ENCODE measurements around the gene CADPS.

The CADPS gene

DNA sequence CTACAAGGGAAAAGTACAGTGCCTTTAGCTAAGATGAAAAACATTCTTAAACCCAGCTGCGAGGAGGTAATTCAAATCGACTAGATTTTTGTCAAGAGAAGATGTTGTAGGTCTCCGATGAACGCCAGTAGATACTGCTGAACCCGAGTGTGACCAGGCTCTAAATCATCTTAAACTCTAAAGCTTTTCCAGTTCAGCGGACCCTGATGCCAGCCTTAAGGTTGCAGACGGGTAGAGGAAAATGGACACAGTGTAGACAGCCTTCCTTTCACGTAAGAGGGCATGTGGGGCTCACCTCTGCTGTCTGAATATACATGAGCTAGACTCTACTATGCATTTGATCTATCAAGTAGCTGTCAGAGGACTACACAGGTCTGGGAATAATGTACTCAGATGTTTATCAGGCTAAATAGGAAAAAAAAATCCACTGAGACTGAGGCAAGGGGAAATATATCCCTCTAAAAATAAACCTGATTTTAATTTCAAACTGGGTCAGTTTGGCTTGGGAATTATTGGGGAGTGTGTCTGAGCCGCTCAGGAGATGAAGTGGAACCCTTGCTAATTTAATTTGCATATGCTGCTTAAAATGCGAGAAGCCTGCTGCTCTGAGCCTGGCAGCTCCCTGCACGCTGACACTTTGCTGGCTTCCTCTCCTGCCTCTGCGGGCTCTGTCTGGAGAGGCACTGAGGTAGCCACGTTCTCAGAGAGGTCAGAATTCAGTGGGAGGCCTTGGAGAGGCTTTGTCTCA lies 151.9 kb downstream of the CADPS start:
- Histone ChIP-seq H3K4me3 (ENCODE audit: low read depth, low read length, poor library complexity, severe bottlenecking) (peak overlapping the region; percentile 38), H3K9ac (ENCODE audit: low read length) (peak overlapping the region; percentile 56), H3K9me3 (ENCODE audit: low read length) (no peaks in the 10 kb centered on the region), H3K36me3 (ENCODE audit: insufficient read depth, low read length) (no peaks in the 10 kb centered on the region), H2AFZ (ENCODE audit: low read length) (no peak overlapping the region), H3K9me2 (ENCODE audit: low read depth, low read length) (no peaks in the 10 kb centered on the region), H4K20me1 (ENCODE audit: insufficient read depth, low read length) (no peaks in the 10 kb centered on the region), H3F3A (ENCODE audit: insufficient read depth, low read length) (no peaks in the 10 kb centered on the region), H3K79me2 (ENCODE audit: insufficient read depth, low read length) (no peaks in the 10 kb centered on the region), H3K27ac (ENCODE audit: low read depth, low read length, poor library complexity, severe bottlenecking) (peak overlapping the region; percentile 80), H3K27me3 (ENCODE audit: insufficient read depth, low read length) (no peaks in the 10 kb centered on the region), H3K4me2 (ENCODE audit: low read length) (peak overlapping the region; percentile 66), H3K4me1 (ENCODE audit: insufficient read depth, low read length, severe bottlenecking) (peaks cover 58% of the 10 kb centered on the region)
- TF ChIP-seq, protein P1, sequence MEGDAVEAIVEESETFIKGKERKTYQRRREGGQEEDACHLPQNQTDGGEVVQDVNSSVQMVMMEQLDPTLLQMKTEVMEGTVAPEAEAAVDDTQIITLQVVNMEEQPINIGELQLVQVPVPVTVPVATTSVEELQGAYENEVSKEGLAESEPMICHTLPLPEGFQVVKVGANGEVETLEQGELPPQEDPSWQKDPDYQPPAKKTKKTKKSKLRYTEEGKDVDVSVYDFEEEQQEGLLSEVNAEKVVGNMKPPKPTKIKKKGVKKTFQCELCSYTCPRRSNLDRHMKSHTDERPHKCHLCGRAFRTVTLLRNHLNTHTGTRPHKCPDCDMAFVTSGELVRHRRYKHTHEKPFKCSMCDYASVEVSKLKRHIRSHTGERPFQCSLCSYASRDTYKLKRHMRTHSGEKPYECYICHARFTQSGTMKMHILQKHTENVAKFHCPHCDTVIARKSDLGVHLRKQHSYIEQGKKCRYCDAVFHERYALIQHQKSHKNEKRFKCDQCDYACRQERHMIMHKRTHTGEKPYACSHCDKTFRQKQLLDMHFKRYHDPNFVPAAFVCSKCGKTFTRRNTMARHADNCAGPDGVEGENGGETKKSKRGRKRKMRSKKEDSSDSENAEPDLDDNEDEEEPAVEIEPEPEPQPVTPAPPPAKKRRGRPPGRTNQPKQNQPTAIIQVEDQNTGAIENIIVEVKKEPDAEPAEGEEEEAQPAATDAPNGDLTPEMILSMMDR (IDR thresholded peaks at IDR 0.05; ENCODE audit: low read length) = no peak
- no peak for TF ChIP-seq EZH2 (IDR thresholded peaks at IDR 0.05; ENCODE audit: borderline replicate concordance, low read length)

DNA sequence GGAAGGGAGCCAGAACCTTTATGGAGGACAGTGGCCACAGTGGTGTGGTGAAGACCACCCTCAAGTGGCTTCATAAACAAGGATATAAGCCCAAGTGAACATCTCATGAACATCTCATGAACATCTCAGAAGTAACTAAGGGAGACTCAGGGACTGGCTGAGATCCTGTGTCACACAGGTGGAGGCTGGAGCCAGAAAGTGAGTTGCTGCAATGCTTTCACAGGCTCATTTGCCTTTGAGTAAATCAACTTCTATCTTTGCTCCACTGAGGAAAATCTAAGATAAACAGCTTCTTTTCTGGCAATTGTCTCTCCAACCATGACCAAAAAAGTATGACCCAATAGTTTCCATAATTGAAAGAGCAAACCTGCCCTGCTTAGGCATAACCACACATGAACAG lies 152.9 kb downstream of the CADPS start:
- Histone ChIP-seq H3K9me3 (ENCODE audit: low read length) (no peaks in the 10 kb centered on the region), H3K79me2 (ENCODE audit: insufficient read depth, low read length) (no peaks in the 10 kb centered on the region), H3K4me2 (ENCODE audit: low read length) (peak overlapping the region; percentile 66), H3F3A (ENCODE audit: insufficient read depth, low read length) (no peaks in the 10 kb centered on the region), H3K27ac (ENCODE audit: low read depth, low read length, poor library complexity, severe bottlenecking) (peak overlapping the region; percentile 80), H3K36me3 (ENCODE audit: insufficient read depth, low read length) (no peaks in the 10 kb centered on the region), H3K9me2 (ENCODE audit: low read depth, low read length) (no peaks in the 10 kb centered on the region), H3K27me3 (ENCODE audit: insufficient read depth, low read length) (no peaks in the 10 kb centered on the region), H3K9ac (ENCODE audit: low read length) (peak overlapping the region; percentile 56; the same call in 1 of the 2 replicates), H4K20me1 (ENCODE audit: insufficient read depth, low read length) (no peaks in the 10 kb centered on the region), H2AFZ (ENCODE audit: low read length) (no peak overlapping the region), H3K4me3 (ENCODE audit: low read depth, low read length, poor library complexity, severe bottlenecking) (no peak overlapping the region), H3K4me1 (ENCODE audit: insufficient read depth, low read length, severe bottlenecking) (peaks cover 50% of the 10 kb centered on the region)
- TF ChIP-seq, protein P1 (IDR thresholded peaks at IDR 0.05; ENCODE audit: low read length) = no peak
- no peak for TF ChIP-seq EZH2 (IDR thresholded peaks at IDR 0.05; ENCODE audit: borderline replicate concordance, low read length)

DNA sequence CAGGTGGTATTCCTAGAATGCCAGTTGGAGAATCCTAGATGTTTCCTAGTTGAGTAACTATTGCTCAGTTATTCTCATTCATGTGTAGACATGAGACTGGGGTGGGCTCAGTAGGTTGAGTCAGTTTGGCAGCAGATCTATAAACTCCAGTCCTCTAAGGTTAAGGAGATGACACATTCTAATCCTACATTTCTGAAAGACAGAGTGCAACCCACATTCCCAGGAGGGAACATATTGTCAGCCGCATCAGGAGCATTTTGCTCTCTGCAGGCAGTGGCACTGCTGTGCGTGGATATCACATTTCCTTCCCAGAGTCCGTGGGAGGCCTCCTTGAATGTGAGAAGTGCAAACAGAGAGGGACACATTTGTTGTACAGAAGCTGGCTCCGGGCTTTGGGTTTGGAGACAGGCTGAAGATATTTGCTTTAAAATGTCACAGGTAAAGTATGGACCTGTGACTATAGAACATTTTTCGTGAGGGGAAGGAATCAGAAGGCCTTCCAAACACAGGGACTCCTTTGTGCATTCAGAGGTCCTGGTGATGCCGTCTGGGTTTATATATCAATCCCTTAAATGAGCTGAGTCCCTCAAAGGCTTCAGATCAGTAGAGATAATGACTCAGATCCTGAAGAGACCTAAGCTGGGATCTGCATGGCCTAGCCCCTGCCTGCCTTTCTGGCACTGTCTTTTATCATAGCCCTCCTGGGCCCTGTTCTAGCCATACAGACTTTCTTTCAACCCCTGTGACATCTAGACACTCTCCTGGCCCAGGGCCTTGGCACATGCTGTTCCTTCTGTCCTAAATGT lies 156.5 kb downstream of the CADPS start:
- Histone ChIP-seq H4K20me1 (ENCODE audit: insufficient read depth, low read length) (no peaks in the 10 kb centered on the region), H3K4me2 (ENCODE audit: low read length) (no peak overlapping the region), H3K9me2 (ENCODE audit: low read depth, low read length) (no peaks in the 10 kb centered on the region), H3K9me3 (ENCODE audit: low read length) (no peaks in the 10 kb centered on the region), H3K9ac (ENCODE audit: low read length) (no peak overlapping the region), H3K27me3 (ENCODE audit: insufficient read depth, low read length) (no peaks in the 10 kb centered on the region), H3K4me1 (ENCODE audit: insufficient read depth, low read length, severe bottlenecking) (peaks cover 22% of the 10 kb centered on the region), H3K27ac (ENCODE audit: low read depth, low read length, poor library complexity, severe bottlenecking) (no peak overlapping the region), H3K4me3 (ENCODE audit: low read depth, low read length, poor library complexity, severe bottlenecking) (no peak overlapping the region), H3K36me3 (ENCODE audit: insufficient read depth, low read length) (no peaks in the 10 kb centered on the region), H2AFZ (ENCODE audit: low read length) (no peak overlapping the region), H3K79me2 (ENCODE audit: insufficient read depth, low read length) (no peaks in the 10 kb centered on the region), H3F3A (ENCODE audit: insufficient read depth, low read length) (no peaks in the 10 kb centered on the region)
- TF ChIP-seq, protein P1 (IDR thresholded peaks at IDR 0.05; ENCODE audit: low read length) = no peak
- TF ChIP-seq EZH2 (IDR thresholded peaks at IDR 0.05; ENCODE audit: borderline replicate concordance, low read length) = no peak

All from OCI-LY1 (cell line).